Mammary epithelial cell (primary cell): ENCODE results near the gene PARD3B.

Experiments
- CTCF ChIP-seq, 2 donors: IDR thresholded peaks in 1 of 2; conservative IDR thresholded peaks in 1 of 2; 2 replicates each; pipeline ENCODE4 v1.5.1; 2011 to 2012; ENCODE audit warnings: inconsistent platforms in 2 of 2, low read length in 2 of 2, mild to moderate bottlenecking in 2 of 2, control low read depth in 1 of 2, low read depth in 1 of 2; ENCODE audit not compliant: insufficient read depth in 1 of 2; ENCODE audit errors: extremely low read depth in 1 of 2
- EZH2 ChIP-seq: IDR thresholded peaks from 2 replicates; pipeline ENCODE4 v1.6.1; 2012; ENCODE audit warnings: low read length, inconsistent platforms, borderline replicate concordance

- no peak for TF ChIP-seq CTCF (conservative IDR thresholded peaks at IDR 0.05 in 1 of 2, IDR thresholded peaks at IDR 0.05 in 1 of 2; ENCODE audit: extremely low read depth in 1 of 2, insufficient read depth in 1 of 2, low read depth in 1 of 2, low read length in 2 of 2)
- no peak for TF ChIP-seq EZH2
Measured at GRCh38 chr2:204744506-204744905, 199.2 kb downstream of the PARD3B start.
